NAMALWA (cell line): ENCODE results near the gene RIMS4.

Experiments used
- DNase-seq: peaks from one replicate; pipeline ENCODE4 v3.0.0-alpha.2; 2015; ENCODE audit warnings: low spot score

The RIMS4 gene

DNA sequence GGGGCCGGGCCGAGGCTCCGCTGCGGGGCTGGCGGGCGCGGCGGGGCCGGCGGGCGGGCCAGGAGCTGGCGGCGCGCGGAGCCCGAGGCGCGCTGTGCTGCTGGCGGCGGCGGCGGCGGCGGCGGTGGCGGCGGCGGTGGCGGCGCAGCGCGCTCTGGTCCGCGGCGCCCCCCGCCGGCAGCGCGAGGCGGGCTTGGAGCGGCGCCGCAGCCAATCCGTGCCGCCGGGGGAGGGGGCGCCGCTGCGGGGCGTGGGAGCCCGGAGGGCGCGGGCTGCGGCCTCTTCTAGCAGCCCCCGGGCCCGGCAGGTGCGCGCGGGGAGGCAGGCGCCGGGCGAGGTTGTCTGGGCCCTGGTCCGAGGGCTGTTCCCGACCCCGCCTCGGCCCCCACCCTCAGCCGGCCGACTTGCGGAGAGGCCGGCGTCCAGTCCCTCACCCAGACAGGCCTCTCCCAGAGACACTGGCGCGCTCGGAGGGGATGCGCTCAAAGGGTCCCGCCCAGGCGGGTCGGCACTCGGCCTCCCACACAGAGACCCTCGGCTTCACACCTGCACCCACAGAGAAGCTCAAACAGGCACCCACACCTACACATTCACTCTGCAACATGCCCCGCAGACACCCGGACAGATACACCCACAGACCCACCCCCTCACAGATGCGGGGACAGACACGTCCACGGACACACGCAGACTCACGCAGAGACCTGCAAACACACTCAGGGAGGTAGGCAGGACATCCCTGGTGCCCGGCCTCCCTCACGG lies at the start of gene RIMS4:
Gene RIMS4, minus strand, starts transcription at position 156 of the 759 bp plus-strand sequence. CDS start 275 bp downstream, outside the sequence.
- DNase-seq, result no peak

DNA sequence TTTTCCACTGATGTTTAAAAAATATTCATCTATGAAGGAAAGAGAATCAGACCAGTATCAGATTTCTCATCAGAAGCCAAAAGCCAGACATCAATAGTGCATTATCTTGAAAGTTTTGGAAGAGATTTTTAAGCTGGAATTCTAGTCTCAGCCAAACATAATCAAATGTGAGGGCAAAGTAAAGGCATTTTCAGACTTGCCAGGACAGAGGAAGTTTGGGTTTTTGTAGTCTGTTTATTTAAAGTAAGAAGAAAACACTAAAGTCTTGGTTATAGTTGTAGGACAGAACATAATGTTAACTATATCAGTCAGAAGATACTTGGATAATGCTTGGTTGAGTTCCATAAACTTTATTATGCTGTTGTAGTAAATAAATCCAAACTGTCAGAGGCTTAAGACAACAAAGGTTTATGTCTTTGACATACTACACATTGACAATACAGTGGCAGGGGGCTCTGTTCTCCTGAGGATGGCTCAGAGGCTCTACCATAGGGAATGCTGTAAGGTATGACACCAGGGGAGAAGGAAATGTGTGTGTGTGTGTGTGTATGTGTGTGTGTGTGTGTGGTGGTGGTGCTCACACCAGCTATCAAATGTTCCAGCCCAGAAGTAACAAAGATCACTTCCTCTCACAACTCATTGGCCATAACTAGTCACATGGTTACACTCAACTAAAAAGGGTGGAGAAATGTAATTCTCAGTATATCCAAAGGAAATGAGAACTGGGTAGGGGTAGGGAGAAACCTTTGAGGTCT lies 48.4 kb upstream of the RIMS4 start:
- DNase-seq, result peak; percentile 26

DNA sequence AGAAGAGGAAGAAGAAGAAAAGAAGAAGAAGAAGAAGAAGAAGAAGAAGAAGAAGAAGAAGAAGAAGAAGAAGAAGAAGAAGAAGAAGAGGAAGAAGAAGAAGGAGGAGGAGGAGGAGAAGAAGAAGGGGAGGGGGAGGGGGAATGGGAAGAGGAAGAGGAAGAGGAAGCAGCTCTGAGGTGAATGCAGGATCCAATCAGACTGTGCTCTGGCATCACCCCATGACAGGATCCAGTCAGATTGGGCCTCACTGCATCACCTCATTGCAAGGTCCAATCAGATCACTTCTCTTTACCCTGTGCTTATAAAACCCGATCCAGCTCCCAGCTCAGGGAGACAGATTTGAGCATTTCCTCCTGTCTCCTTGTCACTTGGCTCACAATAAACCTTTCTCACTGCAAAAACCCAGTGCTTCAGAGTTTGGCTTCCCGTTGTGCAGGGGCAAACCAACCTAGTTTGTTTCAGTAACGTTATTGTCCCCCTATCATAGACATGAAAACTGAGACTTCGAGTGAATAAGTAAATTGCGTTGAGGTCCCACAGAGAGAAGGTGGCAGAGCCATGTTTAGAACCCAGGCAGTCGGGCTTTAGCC lies 46.6 kb upstream of the RIMS4 start:
- DNase-seq, result peak; percentile 44

DNA sequence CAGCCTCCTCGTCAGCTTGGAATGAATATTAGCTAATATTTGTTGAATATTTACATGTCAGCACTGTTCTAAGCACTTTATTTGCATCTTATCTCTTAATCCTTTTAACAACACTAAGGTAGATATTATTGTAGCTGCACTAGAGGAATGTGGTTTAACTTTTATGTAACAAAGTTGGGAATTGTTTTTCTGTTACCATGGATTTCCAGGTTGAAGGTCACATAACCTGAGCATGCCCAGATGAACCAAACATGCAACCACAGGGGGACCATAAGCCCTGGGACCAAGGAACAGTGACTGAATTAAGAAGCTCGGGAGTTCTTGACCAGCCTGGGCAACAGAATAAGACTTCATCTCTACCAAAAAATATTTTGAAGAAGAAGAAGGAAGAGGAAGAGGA lies 46.1 kb upstream of the RIMS4 start:
- no peak for DNase-seq

DNA sequence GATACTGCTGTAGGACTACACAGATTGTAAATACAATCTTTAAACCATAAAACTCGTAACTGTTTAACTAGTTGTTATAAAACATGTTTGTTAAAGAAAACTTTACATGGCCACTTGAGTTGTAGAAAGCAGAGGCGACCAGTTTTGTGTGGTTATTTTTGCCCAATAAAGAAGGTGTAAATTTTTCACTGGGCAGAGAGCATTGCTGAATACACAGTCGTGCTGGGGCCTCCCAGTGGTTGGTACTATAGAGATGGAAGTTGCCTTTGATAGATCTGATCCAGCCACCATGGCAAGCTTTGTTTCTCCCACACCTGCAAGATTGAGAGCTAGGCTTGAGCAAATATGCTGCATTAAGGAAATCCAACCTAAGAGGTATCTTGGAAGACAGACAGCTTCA lies 41.2 kb upstream of the RIMS4 start:
- no peak for DNase-seq

DNA sequence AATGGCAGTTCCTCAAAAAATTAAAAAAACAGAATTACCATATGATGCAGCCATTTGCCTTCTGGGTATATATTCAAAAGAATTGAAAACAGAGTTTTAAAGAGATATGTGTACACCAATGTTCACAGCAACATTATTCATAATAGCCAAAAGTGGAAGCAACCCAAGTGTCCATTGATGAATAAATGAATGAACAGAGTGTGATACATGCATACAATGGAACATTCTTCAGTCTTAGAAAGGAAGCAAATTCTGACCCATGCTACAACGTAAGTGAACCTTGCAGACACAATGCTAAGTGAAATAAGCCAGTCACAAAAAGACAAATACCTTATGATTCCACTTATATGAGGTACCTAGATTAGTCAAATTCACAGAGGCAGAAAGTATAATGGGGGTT lies 40.5 kb upstream of the RIMS4 start:
- DNase-seq, result no peak

DNA sequence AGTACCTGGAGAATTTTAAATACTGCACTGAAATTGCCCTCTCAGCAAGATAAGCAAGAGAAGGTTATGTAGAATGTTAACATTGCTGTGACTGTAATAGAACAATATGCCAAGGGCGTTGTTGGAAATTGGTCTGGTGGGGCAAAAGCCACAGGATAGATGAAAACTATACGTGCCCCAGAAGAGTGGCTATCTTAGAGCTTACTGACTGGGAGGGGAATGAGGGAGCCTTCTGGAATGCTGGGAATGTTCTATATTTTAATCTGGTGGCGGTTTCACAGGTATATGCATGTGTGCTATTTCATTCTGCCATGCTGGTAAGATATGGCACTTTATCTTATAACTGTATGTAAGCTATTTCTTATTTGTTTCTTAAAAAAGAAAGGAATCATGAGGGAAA lies 39.9 kb upstream of the RIMS4 start:
- no peak for DNase-seq

DNA sequence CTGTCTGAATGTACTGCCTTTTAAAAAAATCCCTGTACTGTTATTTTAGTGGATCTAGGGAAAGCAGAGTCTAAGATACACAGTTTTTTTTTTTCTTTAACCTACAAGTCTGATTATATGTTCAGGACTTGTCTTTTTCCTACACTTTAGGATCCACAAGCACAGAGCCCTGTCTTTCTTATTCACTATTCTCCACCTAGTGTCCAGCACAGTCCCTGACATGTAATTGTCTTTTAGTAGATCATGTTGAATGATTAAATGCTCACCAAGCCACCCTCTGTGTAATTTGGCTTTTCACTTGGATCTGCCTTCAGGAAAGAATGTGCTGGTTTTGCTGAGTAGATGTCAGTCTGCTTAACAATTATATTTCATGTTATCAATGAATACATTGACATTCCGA lies 39.4 kb upstream of the RIMS4 start:
- DNase-seq, result no peak

DNA sequence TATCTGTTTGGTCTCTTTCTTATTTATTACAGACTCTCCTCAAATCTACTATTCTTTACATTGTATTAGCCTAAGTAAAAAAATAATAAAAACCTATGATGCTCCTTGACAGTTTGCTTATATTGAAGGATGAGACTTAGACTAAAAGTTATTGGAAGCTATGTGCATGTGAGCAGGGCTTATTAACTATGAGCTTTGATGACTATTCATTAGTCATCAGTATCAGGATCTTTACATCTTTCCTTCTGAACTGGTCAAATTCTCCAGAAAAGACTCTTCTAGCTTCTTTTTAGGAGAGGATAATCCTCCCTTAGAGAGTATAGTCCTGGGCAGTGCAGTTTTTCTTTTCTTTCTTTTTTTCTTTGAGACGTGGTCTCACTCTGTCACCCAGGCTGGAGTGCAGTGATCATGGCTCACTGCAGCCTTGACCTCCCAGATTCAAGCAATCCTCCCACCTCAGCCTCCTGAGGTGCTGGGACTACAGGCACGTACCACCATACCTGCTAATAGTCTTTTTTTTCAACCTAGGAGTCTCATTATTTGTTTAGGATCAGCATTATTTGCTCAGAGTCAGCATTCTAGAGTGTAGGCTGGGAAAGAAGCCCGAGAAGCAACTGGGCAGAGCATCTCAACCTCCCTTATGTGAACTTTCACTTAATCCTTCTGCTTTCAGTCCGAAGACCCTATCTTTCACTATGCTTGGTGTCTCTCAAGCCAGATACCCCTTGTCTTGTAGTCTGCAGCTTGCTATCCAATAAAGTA lies 38.1 kb upstream of the RIMS4 start:
- DNase-seq, result no peak

DNA sequence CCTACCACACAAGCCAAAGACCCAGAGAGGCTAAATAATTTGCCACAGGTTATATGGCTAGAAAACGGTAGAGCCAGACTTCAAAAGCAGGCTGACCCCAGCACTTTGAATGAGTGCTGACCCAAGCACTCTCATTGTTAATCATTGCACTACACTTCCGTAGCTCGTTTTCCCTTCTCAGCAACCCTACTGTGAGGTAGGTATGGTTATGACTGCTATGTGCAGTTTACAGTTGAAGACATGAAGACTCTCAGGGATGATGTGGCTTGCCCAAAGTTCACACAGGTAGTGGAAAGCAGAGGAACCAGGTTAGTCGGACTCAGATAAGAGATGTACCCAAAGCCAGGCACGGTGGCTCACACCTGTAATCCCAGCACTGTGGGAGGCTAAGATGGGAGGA lies 33.5 kb upstream of the RIMS4 start:
- no peak for DNase-seq

DNA sequence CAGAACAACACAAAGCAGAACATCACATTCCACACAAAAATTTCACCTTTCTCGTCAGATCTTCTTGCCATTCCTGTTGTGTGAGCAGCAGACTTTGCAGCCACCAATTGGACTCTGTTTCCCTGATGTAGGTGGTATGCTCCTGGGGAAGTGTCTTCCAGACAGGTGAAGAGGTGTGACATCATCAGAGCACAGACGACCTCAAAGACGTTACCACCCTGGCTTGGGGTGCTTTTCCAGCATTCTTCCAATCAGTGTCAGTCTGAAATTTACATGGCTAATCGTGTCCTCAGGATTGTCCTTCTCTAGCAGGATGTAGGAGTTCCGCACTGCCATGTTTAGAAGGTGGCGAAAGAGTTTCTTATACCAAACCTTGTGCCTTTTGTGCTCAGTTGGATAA lies 31.6 kb upstream of the RIMS4 start:
- DNase-seq, result no peak

DNA sequence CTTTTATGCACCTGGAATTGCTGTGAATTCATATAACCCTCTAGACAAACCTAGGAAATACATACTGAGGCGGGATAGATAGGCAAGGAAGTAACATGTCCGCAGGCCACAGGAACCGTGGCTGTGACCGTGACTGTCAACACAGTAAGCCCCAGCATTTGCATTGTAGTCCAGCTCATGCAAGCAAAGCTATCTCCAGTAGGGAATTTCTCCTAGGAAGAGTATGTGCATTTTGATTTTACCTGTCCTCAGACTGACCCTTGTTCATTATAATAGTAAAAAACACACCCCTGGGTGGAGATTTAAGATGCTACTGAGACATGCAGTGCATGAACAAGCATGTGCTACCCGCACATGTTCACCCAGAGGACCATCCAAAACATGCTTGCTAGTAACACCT lies 30.5 kb upstream of the RIMS4 start:
- no peak for DNase-seq

DNA sequence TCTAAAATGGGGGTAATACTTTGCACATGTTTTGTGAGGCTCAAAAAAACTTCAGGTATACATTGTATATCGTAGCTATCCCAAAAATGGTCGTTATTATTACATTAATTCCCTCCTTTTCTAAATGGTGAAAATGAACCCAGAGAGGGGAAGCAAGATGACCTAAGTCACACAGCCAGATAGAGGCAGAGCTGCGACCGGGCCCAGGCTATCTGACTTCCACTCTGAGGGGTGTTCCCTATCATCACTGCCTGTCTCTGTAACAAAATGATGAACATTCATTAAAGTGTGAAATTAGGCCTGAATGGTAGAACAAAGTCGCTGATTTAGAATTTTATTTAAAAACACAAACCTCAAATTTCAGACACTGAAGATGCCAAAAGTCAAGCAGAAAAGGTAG lies 29.1 kb upstream of the RIMS4 start:
- DNase-seq, result no peak

DNA sequence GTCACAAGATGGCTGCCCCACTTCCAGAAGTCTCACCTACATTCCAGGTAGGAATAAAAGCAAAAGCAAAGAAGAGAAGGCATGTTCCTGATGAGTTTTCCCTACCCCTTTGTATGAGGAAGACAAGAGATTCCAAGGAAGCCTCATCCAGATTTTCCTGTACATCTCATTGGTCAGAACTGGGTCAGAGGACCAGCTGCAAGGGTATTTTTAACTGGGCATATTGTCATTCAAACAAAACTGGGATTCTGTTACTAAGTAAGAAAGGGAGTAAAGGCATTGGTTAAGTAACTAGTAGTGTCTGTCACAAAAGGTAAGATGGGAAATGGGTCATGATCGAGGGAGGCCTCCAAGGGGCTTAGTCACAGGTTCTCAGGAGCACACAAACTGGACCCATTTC lies 28.2 kb upstream of the RIMS4 start:
- DNase-seq, result no peak

DNA sequence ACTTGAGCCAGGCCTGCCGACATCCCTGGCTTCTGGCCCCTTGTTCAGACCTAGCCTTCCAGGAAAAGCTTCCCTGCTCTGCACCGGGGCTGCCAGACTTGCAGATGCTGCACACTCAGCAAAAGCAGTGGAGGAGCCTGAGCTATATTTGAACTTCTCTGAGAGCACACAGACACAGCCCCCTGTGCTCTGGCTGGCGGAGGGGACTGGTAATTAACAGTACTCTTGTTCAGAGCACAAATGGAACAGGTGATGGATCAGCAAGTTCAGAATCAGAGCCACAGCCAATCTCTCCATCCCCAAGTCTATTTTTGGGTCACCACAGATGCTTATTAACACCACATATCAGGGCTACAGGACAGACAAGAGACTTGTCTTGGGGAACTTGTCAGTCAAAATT lies 27.6 kb upstream of the RIMS4 start:
- no peak for DNase-seq

DNA sequence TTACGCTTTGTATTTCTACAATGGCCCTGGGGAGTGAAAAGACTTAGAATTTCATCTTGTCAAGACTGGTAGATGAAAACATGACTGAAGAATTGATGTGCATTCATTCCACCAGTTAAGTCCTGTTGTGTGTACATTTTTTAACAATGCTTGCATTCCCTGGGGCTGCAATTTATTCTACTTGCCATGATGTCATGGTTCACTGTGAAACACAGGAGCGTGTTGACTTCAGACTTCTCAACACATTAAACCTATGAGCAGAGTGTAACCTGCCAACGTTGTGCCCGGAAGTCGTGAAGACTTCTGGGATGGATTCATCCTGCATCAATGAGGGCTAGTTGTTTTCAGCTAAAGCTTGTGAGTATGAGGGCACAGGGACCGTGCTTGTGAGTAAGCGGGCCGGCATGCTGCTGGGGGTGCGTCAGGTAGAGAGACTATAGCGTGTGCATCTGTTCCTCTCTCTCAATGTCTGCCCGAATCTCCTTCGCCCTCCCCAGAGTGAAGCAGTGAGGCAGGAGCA lies 26.3 kb upstream of the RIMS4 start:
- DNase-seq, result no peak

DNA sequence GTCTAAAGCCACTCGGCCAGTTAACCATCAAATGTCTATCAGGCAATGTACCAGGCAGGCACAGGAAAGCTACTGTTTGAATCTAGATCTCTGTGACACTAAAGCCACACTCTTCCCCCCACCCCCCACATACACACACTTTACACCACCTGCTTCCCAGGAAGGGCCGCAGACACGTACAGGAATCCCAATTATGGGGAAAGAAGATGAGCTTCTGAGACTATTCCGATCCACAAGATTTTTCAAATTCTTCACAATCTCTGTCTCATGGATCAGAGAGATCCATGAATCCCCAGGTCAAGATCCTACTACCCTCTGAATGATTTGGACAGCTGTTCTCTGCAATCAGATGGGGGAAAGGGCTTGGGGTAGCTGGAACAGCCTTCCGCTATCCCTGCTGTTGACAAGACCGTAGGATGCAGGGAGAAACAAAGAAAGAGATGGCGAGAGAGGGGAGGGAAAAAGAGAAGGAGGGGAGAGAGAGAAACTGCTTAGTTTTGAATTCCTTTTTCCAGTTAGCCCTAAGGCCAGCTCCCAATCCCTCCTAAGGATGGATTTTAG lies 25.4 kb upstream of the RIMS4 start:
- no peak for DNase-seq

DNA sequence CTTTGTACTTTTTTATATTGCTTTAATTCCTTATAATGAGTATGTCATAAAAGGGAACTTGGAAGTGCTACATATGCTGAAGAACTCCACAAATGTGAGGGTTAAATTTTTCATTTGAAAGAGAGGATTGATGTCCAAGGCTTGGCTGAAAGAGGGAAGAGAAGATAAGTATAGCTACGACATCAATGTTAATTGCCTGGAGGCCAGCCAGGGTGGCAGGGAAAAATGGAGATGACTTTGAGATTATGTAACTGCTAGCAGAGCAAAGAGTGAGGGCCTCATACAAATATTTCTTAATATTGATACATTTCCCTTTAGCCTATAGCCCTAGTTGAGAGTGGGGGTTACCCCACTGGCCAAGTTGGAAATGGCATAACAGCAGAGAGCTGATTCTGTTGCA lies 24.8 kb upstream of the RIMS4 start:
- DNase-seq, result no peak

DNA sequence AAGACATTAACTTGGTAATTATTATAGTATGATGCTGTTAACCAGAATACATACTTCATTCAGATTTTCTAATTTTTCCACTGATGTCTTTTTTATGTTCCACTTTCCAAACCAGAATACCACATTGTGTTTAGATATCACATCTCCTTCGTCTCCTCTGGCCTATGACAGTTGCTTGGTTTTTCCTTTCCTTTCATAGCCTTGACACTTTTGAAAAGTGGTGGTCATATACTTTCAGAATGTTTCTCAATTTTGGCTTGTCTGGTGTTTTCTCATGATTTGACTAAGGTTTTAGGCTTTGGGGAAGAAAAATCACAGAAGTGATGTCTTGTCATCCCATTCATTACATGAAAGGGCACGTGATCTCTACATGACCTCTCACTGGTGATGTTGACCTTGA lies 24.3 kb upstream of the RIMS4 start:
- DNase-seq, result no peak

DNA sequence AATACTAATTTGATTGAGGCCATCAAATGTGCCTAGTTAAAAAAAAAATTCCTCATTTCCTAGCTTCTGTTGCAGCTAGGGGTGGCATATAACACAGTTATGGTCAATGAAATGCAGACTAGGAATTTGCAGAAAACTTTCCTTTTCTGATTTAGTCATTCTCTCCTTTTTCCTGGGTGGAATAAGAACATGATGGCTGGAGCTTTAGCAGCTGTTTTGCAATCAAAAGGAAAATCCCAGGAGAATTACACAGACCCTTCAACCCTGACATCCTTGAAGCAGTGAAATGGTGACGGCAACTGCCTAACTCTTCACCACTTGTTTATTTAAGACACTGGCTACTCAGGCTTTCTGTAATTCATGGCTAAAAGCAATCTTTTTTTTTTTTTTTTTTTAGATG lies 23.1 kb upstream of the RIMS4 start:
- DNase-seq, result no peak

DNA sequence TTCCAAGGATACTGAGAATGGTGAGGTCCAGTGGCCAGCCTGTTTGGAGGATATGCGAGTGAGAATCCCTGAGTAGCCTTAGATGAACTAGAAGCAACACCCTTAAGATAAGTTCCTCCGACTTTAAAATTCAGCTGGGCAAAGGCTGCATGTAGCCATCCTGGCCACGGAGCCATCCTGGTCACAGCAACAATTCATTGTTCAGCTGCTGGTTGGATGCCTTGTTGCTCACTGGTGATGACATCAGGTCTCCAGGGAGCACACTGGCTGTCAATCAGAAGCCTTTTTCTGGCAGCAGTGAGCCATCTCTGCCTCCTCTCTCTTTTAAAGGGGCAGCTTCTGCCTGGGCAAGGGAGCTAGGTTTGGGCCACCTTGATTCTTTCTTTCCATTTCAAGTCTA lies 22.4 kb upstream of the RIMS4 start:
- DNase-seq, result peak; percentile 57

DNA sequence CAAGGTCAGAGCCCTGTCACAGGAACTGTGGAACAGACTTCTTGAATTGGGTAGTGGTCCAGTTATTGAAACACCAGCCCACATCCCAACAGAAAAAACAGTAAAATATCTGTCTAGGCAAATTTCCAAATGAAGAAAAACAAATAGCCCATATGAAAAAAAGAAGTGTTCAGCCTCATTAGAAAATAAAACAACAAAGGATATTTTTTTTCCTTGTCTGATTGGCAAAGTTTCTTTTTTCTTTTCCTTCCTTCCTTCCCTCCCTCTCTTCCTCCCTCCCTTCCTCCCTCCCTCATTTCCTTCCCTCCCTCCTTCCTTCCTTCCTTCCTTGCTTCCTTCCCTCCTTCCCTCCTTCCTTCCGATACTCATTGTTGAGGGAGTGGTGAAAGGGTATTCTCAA lies 20.6 kb upstream of the RIMS4 start:
- no peak for DNase-seq
